ENCODE results near the gene STK39. TPM values are rescaled to one million over a fixed set of nuclear protein-coding genes. Genes with fewer than 3 reads are reported as not detected.

STK39 gene
- total and polyA plus RNA-seq, 9 of the 15 experiments (the other 6 are each of a cell fraction or from before 2014, with no cell fraction given): 0.19 to 0.76 (median 0.51) TPM

- TF ChIP-seq ZNF584 (CRISPR knock-in tag; IDR thresholded peaks at IDR 0.05; ENCODE audit: low read depth) (no peak), FOS (IDR thresholded peaks at IDR 0.05; ENCODE audit: extremely low read depth, insufficient read length) (no peak), BRF2 (IDR thresholded peaks at IDR 0.05; ENCODE audit: borderline replicate concordance, insufficient read depth, insufficient read length) (no peak), KDM1A (IDR thresholded peaks at IDR 0.05) (no peak), MAZ (CRISPR knock-in tag; conservative IDR thresholded peaks at IDR 0.05 in 1 of 2, IDR thresholded peaks at IDR 0.05 in 1 of 2) (no peak), ETV5 (CRISPR knock-in tag; IDR thresholded peaks at IDR 0.05; ENCODE audit: low read depth) (no peak), JUND (IDR thresholded peaks at IDR 0.05; ENCODE audit: borderline replicate concordance, low read depth, low read length) (no peak), JUND (tag; IDR thresholded peaks at IDR 0.05; ENCODE audit: borderline replicate concordance, low read depth, low read length) (no peak), POLR3A (IDR thresholded peaks at IDR 0.05; ENCODE audit: borderline replicate concordance, extremely low read depth, insufficient read depth, insufficient read length) (no peak), SAFB (IDR thresholded peaks at IDR 0.05; ENCODE audit: borderline replicate concordance, low read depth, low read length) (no peak), HOMEZ (CRISPR knock-in tag; IDR thresholded peaks at IDR 0.05) (no peak), E2F6 (IDR thresholded peaks at IDR 0.05; ENCODE audit: borderline replicate concordance in 1 of 2, extremely low read depth in 1 of 2, insufficient read depth in 1 of 2, insufficient read length in 1 of 2, low read depth in 1 of 2, low read length in 1 of 2, poor library complexity in 1 of 2, severe bottlenecking in 1 of 2) (no peak), MEF2D (tag; conservative IDR thresholded peaks at IDR 0.05; ENCODE audit: low read depth) (no peak)
Observed at GRCh38 chr2:168049609-168050008, 197.8 kb downstream of the STK39 start (continued).

Measured in K562 (cell line).